Panc1 (cell line): Measurements from ENCODE around the gene SMG6. TPM values are rescaled to one million over a fixed set of nuclear protein-coding genes. Genes with fewer than 3 reads are reported as not detected.

ENCODE experiments used
- ATAC-seq: fragments of 200-7000 bp; cut with Tn5 transposase; 2 replicates; pipeline ENCODE4 v1.9.1; 2020; ENCODE audit warnings: mild to moderate bottlenecking, moderate library complexity
- BruUV-seq: library from RNA; stranded (reverse); fragments of 400-500 nt; replicated peaks from 2 replicates; lab custom pipeline; 2021; lab: Mats Ljungman, UMichigan
- CTCF ChIA-PET: fragments of 300-600 bp; sonication (Branson Sonifier 250); formaldehyde crosslinking; loops from one replicate; lab custom pipeline; 2022; ENCODE audit warnings: antibody characterized with exemption; lab: Charles Lee
- POLR2A ChIA-PET: fragments of 300-600 bp; sonication (Branson Sonifier 250); formaldehyde crosslinking; loops from one replicate; lab custom pipeline; 2022; ENCODE audit warnings: antibody characterized with exemption; lab: Charles Lee
- DNase-seq: peaks from one replicate; pipeline ENCODE4 v3.0.0-alpha.2; 2010; ENCODE audit warnings: low read depth, low spot score
- H3K27ac ChIP-seq: 2 replicates; pipeline ENCODE4 v1.5.1; 2011; ENCODE audit warnings: mild to moderate bottlenecking, low read length, inconsistent platforms
- H3K27me3 ChIP-seq: fragments of 200-500 bp; sonication (Bioruptor generic); 2 replicates; pipeline ENCODE4 v1.6.0; 2014; ENCODE audit warnings: low read length, inconsistent platforms; ENCODE audit not compliant: control insufficient read depth, insufficient read depth
- H3K36me3 ChIP-seq: fragments of 200-500 bp; sonication (Bioruptor generic); 2 replicates; pipeline ENCODE4 v1.5.1; 2014; ENCODE audit warnings: inconsistent platforms, mild to moderate bottlenecking, low read length, moderate library complexity; ENCODE audit not compliant: control insufficient read depth, insufficient read depth
- H3K4me1 ChIP-seq: 2 replicates; pipeline ENCODE4 v1.5.1; 2011; ENCODE audit warnings: inconsistent platforms, mild to moderate bottlenecking, low read length, moderate library complexity; ENCODE audit not compliant: control insufficient read depth, insufficient read depth
- H3K4me3 ChIP-seq, 2 experiments: 2 replicates each; pipeline ENCODE4 v1.5.1; 2011 to 2012; ENCODE audit warnings: low read depth in 2 of 2, low read length in 2 of 2, mild to moderate bottlenecking in 2 of 2, inconsistent platforms in 1 of 2, moderate library complexity in 1 of 2
- H3K9me3 ChIP-seq: fragments of 200-500 bp; sonication (Bioruptor generic); 2 replicates; pipeline ENCODE4 v1.5.1; 2014; ENCODE audit warnings: low read depth, mild to moderate bottlenecking, inconsistent platforms, low read length, moderate library complexity; ENCODE audit not compliant: control insufficient read depth, insufficient read depth
- POLR2AphosphoS5 ChIP-seq: IDR thresholded peaks from 2 replicates; pipeline ENCODE4 v1.6.1; 2012; ENCODE audit warnings: mild to moderate bottlenecking, low read depth, low read length, moderate library complexity
- REST ChIP-seq, 2 experiments: IDR thresholded peaks; 2 replicates each; pipeline ENCODE4 v1.6.1; 2011 to 2012; ENCODE audit warnings: low read depth in 2 of 2, control low read depth in 1 of 2, low read length in 1 of 2, mild to moderate bottlenecking in 1 of 2, moderate library complexity in 1 of 2; ENCODE audit not compliant: insufficient read depth in 1 of 2
- SIN3A ChIP-seq: IDR thresholded peaks from 2 replicates; pipeline ENCODE4 v1.6.1; 2012; ENCODE audit warnings: low read depth, mild to moderate bottlenecking, low read length, moderate library complexity, borderline replicate concordance; ENCODE audit not compliant: insufficient read depth
- TCF7L2 ChIP-seq: IDR thresholded peaks from 2 replicates; pipeline ENCODE4 v1.6.1; 2011; ENCODE audit warnings: mild to moderate bottlenecking, low read depth, low read length, inconsistent platforms
- in situ Hi-C: cut with HindIII; loops from 2 replicates; pipeline ENCODE4 v1.10.0; 2016; ENCODE audit warnings: low sequenced_read_pairs, low pct_unique_long_range_greater_than_20kb
- intact Hi-C: fragments of 100-400 bp; cut with micrococcal nuclease; formaldehyde crosslinking; loops from one replicate; pipeline ENCODE4 v1.10.0; 2022; ENCODE audit not compliant: unreplicated experiment
- total RNA-seq: library from RNA; stranded (reverse); gene quantifications from one replicate; pipeline ENCODE4 v1.2.1, GENCODE V29; 2021; ENCODE audit not compliant: unreplicated experiment
- TF ChIP-seq, protein P1 (sequence below): fragments of 450-650 bp; IDR thresholded peaks from 2 replicates; pipeline ENCODE4 v1.5.1; 2017; ENCODE audit warnings: mild to moderate bottlenecking

The SMG6 gene
- total RNA-seq, 1 experiment from 2014 or later: 17.8 TPM

DNA sequence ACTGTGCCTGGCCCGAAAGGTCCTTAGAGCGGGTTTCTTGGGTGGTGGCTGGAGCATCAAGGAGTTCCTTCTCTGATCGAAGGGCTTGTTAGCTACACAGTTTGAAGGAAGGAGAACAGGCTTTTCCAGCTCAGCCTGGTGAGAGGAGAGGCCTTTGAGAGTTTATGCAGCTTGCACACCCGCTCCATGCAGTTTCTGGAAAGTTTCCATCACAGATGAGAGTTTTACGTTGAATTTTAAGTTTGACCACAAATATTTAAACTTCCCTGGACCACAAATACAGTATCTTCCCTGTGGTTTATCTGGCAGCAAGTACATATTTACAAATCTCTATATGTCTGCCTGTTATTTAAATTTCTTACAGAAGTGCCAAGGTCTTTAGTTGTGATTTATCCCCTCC is 191.9 kb downstream of the SMG6 start:
- in situ Hi-C loops: no loop called here
- no peaks in the 10 kb centered on the region for H3K36me3 ChIP-seq
- ChIA-PET CTCF (no interaction called here), POLR2A (no interaction called here)
- no peak for TF ChIP-seq REST (IDR thresholded peaks at IDR 0.05; ENCODE audit: insufficient read depth in 1 of 2, low read depth in 2 of 2, low read length in 1 of 2)
- TF ChIP-seq, protein P1, sequence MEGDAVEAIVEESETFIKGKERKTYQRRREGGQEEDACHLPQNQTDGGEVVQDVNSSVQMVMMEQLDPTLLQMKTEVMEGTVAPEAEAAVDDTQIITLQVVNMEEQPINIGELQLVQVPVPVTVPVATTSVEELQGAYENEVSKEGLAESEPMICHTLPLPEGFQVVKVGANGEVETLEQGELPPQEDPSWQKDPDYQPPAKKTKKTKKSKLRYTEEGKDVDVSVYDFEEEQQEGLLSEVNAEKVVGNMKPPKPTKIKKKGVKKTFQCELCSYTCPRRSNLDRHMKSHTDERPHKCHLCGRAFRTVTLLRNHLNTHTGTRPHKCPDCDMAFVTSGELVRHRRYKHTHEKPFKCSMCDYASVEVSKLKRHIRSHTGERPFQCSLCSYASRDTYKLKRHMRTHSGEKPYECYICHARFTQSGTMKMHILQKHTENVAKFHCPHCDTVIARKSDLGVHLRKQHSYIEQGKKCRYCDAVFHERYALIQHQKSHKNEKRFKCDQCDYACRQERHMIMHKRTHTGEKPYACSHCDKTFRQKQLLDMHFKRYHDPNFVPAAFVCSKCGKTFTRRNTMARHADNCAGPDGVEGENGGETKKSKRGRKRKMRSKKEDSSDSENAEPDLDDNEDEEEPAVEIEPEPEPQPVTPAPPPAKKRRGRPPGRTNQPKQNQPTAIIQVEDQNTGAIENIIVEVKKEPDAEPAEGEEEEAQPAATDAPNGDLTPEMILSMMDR: no peak
- no peak for TF ChIP-seq TCF7L2
- TF ChIP-seq SIN3A: no peak
- no peak for TF ChIP-seq POLR2AphosphoS5
- no peaks in the 10 kb centered on the region for H3K4me1 ChIP-seq
- no peak for ATAC-seq
- no peak for DNase-seq
- intact Hi-C loops: no loop called here
- H3K4me3 ChIP-seq: no peak overlapping the region
- no peaks in the 10 kb centered on the region for H3K27me3 ChIP-seq
- H3K9me3 ChIP-seq: no peaks in the 10 kb centered on the region
- BruUV-seq: no TSS peak
- no peak overlapping the region for H3K27ac ChIP-seq

- no peaks in the 10 kb centered on the region for H3K36me3 ChIP-seq
- DNase-seq: no peak
- POLR2A ChIA-PET: no interaction called here
- in situ Hi-C loops: no loop called here
- no peaks in the 10 kb centered on the region for H3K9me3 ChIP-seq
- H3K27ac ChIP-seq: no peak overlapping the region
- no peak overlapping the region for H3K4me3 ChIP-seq
- no TSS peak for BruUV-seq
- TF ChIP-seq POLR2AphosphoS5 (no peak), REST (IDR thresholded peaks at IDR 0.05; ENCODE audit: insufficient read depth in 1 of 2, low read depth in 2 of 2, low read length in 1 of 2) (no peak), TCF7L2 (no peak), SIN3A (no peak)
- TF ChIP-seq, protein P1: no peak
- H3K27me3 ChIP-seq: no peaks in the 10 kb centered on the region
- no peak for ATAC-seq
- CTCF ChIA-PET: no interaction called here
- intact Hi-C loops: no loop called here
- H3K4me1 ChIP-seq: no peaks in the 10 kb centered on the region
Observed at GRCh38 chr17:2110436-2110835, 193.1 kb downstream of the SMG6 start.
